Adrenal gland (tissue), 5 donors: ENCODE measurements around the gene IGFL4.

Experiments
- CTCF ChIP-seq, 6 experiments: fragments of 450-650 bp in 4 of 6; fragments of 200-600 bp in 2 of 6; sonication (generic) in 1 of 6; IDR thresholded peaks; 1 replicate in 5 of 6; 2 replicates in 1 of 6; pipeline versions ENCODE4 v1.5.1 to v1.8.0; 2016 to 2021; ENCODE audit warnings: antibody characterized with exemption in 6 of 6, mild to moderate bottlenecking in 2 of 6, moderate library complexity in 1 of 6
- POLR2A ChIP-seq, 2 donors: fragments of 450-650 bp; IDR thresholded peaks; one replicate each; pipeline ENCODE4 v1.6.1; 2017; ENCODE audit warnings: antibody characterized with exemption in 2 of 2, mild to moderate bottlenecking in 2 of 2, moderate library complexity in 1 of 2
- donor health status: DM: no; HTN: no; CAD: no.

DNA sequence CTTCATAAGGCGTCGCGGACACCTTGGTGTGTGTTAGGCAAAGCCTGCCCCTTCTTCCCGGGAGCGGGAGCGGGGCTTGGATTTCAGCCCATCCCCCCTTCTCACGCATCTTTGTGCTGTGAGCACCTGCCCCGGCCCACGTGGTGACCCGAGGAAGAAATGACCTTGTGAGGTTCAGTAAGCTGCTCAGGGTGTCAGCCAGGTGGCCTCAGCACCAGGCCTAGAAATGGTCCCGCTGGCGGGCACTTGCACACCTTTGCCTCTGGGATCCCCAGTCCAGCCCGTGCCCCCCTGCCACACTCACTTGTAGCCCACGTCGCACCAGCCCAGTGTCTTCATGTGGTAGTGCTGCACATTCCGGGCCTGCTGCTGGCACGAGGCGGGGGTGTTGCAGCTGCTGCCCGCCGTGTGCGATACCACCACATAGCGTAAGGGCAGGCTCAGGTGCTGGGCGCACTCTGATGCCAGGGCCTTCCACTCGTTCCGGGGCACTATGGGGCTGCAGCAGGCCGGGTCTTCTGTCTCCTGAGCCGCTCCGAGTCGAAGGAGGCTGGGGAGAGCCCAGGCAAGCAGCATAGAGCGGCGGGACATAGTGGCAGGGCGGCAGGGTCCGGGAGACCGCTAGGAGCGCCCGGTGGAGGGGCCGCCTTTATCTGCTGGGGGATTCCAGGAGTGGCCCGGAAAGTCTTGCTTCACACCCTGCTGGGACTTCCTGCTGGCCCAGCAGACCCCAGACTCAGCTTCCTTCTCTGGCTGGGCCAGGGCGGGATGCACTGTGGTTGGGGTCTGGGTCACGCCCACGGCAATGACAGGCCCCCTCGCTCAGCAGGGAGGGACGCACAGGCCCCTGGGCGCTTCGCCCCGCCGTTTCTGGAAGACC lies 18.1 kb downstream of the IGFL4 start, which contains the start of gene PGLYRP1:
- TF ChIP-seq CTCF (IDR thresholded peaks at IDR 0.05) (no peak), POLR2A (IDR thresholded peaks at IDR 0.05) (no peak)
